HepG2 (cell line): ENCODE results near the gene SMTNL2. TPM values are rescaled to one million over a fixed set of nuclear protein-coding genes. Genes with fewer than 3 reads are reported as not detected.

Experiments
- ATAC-seq: fragments of 200-7000 bp; cut with Tn5 transposase; 3 replicates; pipeline ENCODE4 v1.9.1; 2020; ENCODE audit warnings: mild to moderate bottlenecking, moderate library complexity
- BruUV-seq: library from RNA; stranded (reverse); fragments of 400-500 nt; replicated peaks from 2 replicates; lab custom pipeline; 2021; lab: Mats Ljungman, UMichigan
- CTCF ChIA-PET: fragments of 300-600 bp; formaldehyde crosslinking; extraction: SDS; loops from one replicate; lab custom pipeline; 2021; ENCODE audit warnings: low total read pairs, inconsistent platforms, low intra/inter-chr PET ratio; lab: Yijun Ruan, JAX
- POLR2A ChIA-PET: fragments of 350-600 bp; sonication (Branson Sonifier 250); formaldehyde crosslinking; loops from one replicate; lab custom pipeline; 2020; ENCODE audit warnings: antibody characterized with exemption, inconsistent platforms; lab: Yijun Ruan, JAX
- DNase-seq: peaks from one replicate; pipeline ENCODE4 v3.0.0-alpha.2; 2015; ENCODE audit warnings: low spot score
- FAIRE-seq: peaks from 3 replicates; lab custom pipeline; 2011; peaks lifted over from hg19 to GRCh38; lab: Jason Lieb, UNC
- H2AFZ ChIP-seq: one replicate; pipeline ENCODE4 v1.6.1; 2011; ENCODE audit warnings: low read length, inconsistent platforms
- H3K27ac ChIP-seq: fragments of 300-600 bp; 3 replicates; pipeline ENCODE4 v1.8.0; 2011; ENCODE audit warnings: mixed run types, mild to moderate bottlenecking, mixed read lengths, low read length, inconsistent platforms; ENCODE audit not compliant: insufficient read depth; ENCODE audit errors: extremely low read length
- H3K27me3 ChIP-seq, 2 experiments: fragments of 200-600 bp in 1 of 2; 2 replicates in 1 of 2; 3 replicates in 1 of 2; pipeline versions ENCODE4 v1.6.0 to v1.8.0; 2011; ENCODE audit warnings: low read length in 2 of 2, mild to moderate bottlenecking in 2 of 2, moderate library complexity in 2 of 2, inconsistent platforms in 1 of 2; ENCODE audit not compliant: insufficient read depth in 2 of 2, control insufficient read depth in 1 of 2
- H3K36me3 ChIP-seq, 2 experiments: fragments of 200-600 bp in 1 of 2; replicated peaks in 1 of 2; 2 replicates in 1 of 2; 3 replicates in 1 of 2; pipeline versions ENCODE4 v1.5.1 to v1.8.0; 2011; ENCODE audit warnings: low read length in 2 of 2, inconsistent platforms in 1 of 2; ENCODE audit not compliant: insufficient read depth in 2 of 2, control insufficient read depth in 1 of 2
- H3K4me1 ChIP-seq: 2 replicates; pipeline ENCODE4 v1.5.1; 2012; ENCODE audit warnings: low read length, inconsistent platforms; ENCODE audit not compliant: insufficient read depth
- H3K4me2 ChIP-seq: 2 replicates; pipeline ENCODE4 v1.6.0; 2011; ENCODE audit warnings: low read depth, low read length, inconsistent platforms
- H3K4me3 ChIP-seq, 3 experiments: fragments of 200-600 bp in 1 of 3; sonication (generic), shearing (Covaris generic) in 1 of 3; replicated peaks in 1 of 3; 2 replicates each; pipeline ENCODE4 v1.5.1; 2011 to 2016; ENCODE audit warnings: low read length in 3 of 3, inconsistent platforms in 2 of 3, low read depth in 2 of 3, mild to moderate bottlenecking in 2 of 3, control low read depth in 1 of 3, mixed read lengths in 1 of 3; ENCODE audit not compliant: insufficient read depth in 1 of 3
- H3K79me2 ChIP-seq: one replicate; pipeline ENCODE4 v1.6.1; 2011; ENCODE audit warnings: low read length, inconsistent platforms; ENCODE audit not compliant: insufficient read depth
- H3K9ac ChIP-seq: 2 replicates; pipeline ENCODE4 v1.6.0; 2011; ENCODE audit warnings: mild to moderate bottlenecking, low read depth, low read length, inconsistent platforms; ENCODE audit not compliant: insufficient read depth
- H3K9me3 ChIP-seq: 2 replicates; pipeline ENCODE4 v1.5.1; 2012; ENCODE audit warnings: mild to moderate bottlenecking, low read length
- H4K20me1 ChIP-seq: 2 replicates; pipeline ENCODE4 v1.6.0; 2011; ENCODE audit warnings: inconsistent platforms, mild to moderate bottlenecking, low read length, moderate library complexity; ENCODE audit not compliant: insufficient read depth
- AGO2 ChIP-seq: fragments of 200-400 bp; formaldehyde crosslinking; optimal IDR thresholded peaks from 2 replicates; pipeline ENCODE3; 2017; ENCODE audit warnings: mild to moderate bottlenecking, low read depth, low read length, moderate library complexity
- AKAP8 ChIP-seq: sonication (generic); formaldehyde crosslinking; IDR thresholded peaks from 2 replicates; pipeline ENCODE4 v1.5.1; 2020; ENCODE audit warnings: mild to moderate bottlenecking, missing genetic modification reagents
- KDM2A ChIP-seq: sonication (generic); formaldehyde crosslinking; IDR thresholded peaks from 2 replicates; pipeline ENCODE4 v1.4.0; 2020; ENCODE audit warnings: low read depth, missing genetic modification reagents, borderline replicate concordance
- ONECUT2 ChIP-seq: sonication (generic); formaldehyde crosslinking; IDR thresholded peaks from 2 replicates; pipeline ENCODE4 v1.4.0; 2020; ENCODE audit warnings: missing genetic modification reagents
- POLR2G ChIP-seq: fragments of 200-400 bp; formaldehyde crosslinking; IDR thresholded peaks from 2 replicates; pipeline ENCODE4 v1.6.1; 2018; ENCODE audit warnings: mild to moderate bottlenecking, low read depth, low read length, moderate library complexity
- ZBED4 ChIP-seq: sonication (generic); formaldehyde crosslinking; IDR thresholded peaks from 2 replicates; pipeline ENCODE4 v1.4.0; 2020; ENCODE audit warnings: missing genetic modification reagents, borderline replicate concordance
- WGBS: methylation state at CpG from one replicate; pipeline ENCODE4 v1.1.6; 2017; ENCODE audit warnings: low lambda C conversion rate; 5-methylcytosine and 5-hydroxymethylcytosine counted together
- in situ Hi-C: cut with HindIII; loops from 2 replicates; pipeline ENCODE4 v1.10.0; 2017; ENCODE audit warnings: low pct_unique_long_range_greater_than_20kb; ENCODE audit not compliant: extremely low pct_ligation_motif_present
- intact Hi-C: fragments of 100-400 bp; cut with micrococcal nuclease; formaldehyde crosslinking; loops from one replicate; pipeline ENCODE4 v1.10.0; 2022; ENCODE audit not compliant: unreplicated experiment
- polyA plus RNA-seq, 8 experiments: library from polyadenylated mRNA; depleted of rRNA in 3 of 8; stranded (reverse) in 7 of 8; unstranded in 1 of 8; fragments of >200 nt; fragmentation: Illumina TruSeq in 4 of 8; extraction: Trizol in 4 of 8; gene quantifications; 2 replicates each; pipeline versions ENCODE4 v1.2.1 to v1.2.3, GENCODE V29; 2011 to 2016; ENCODE audit warnings: low read depth in 4 of 8, missing spikeins in 1 of 8, mixed read lengths in 1 of 8; ENCODE audit not compliant: insufficient read depth in 1 of 8
- total RNA-seq, 5 experiments: library from RNA; depleted of rRNA; stranded (reverse); fragments of >200 nt; fragmentation: Illumina TruSeq; extraction: Trizol; gene quantifications; 2 replicates each; pipeline ENCODE4 v1.2.3, GENCODE V29; 2016; ENCODE audit warnings: low read depth in 1 of 5

Gene SMTNL2
- total and polyA plus RNA-seq, 2 of the 13 experiments (the other 11 are each of a cell fraction or from before 2014, with no cell fraction given), result 0.41 to 5.1 TPM

GRCh38 chr17:4534928-4535666, 49.2 kb upstream of the SMTNL2 start (continued):
- TF ChIP-seq ZBED4 (CRISPR knock-in tag), result no peak

GRCh38 chr17:4535667-4536258, 48.6 kb upstream of the SMTNL2 start:
- TF ChIP-seq AGO2 (peak; percentile 86), AKAP8 (CRISPR knock-in tag) (peak; percentile 51; the same call in 1 of the 2 replicates), KDM2A (CRISPR knock-in tag) (peak; percentile 28), ONECUT2 (CRISPR knock-in tag) (no peak), POLR2G (peak; percentile 14)
- Histone ChIP-seq H3K4me3 (no peak overlapping the region), H3K4me2 (no peak overlapping the region), H3K9me3 (no peaks in the 10 kb centered on the region), H2AFZ (no peak overlapping the region), H3K27me3 (peaks cover 3 to 24% of the 10 kb centered on the region in 2 experiments), H3K27ac (no peak overlapping the region), H4K20me1 (0 out of 2 replicates have a peak, but pooled peaks cover 2% of the 10 kb centered on the region), H3K4me1 (peaks cover 21% of the 10 kb centered on the region), H3K79me2 (no peaks in the 10 kb centered on the region), H3K36me3 (peaks cover 8 to 22% of the 10 kb centered on the region in 2 experiments), H3K9ac (no peak overlapping the region)
- ChIA-PET CTCF (no interaction called here), POLR2A (interaction anchor here (2.4 kb wide), 1 partner anchor 20 kb away, joined by 8 read pairs; the partner anchor contains the start of gene MYBBP1A)
- DNase-seq, result no peak
- no TSS peak for BruUV-seq
- intact Hi-C loops (no loop called here), in situ Hi-C loops (no loop called here)
- 83% methylated on average over 3 of the region's 19 CpGs for WGBS
- no peak for ATAC-seq
- FAIRE-seq, result no peak
